Motor neuron (in vitro differentiated cells): Measurements from ENCODE around the gene MAST4. TPM values are rescaled to one million over a fixed set of nuclear protein-coding genes. Genes with fewer than 3 reads are reported as not detected.

ENCODE experiments used
- ATAC-seq, 8 experiments: fragments of 200-7000 bp; cut with Tn5 transposase; replicated peaks in 6 of 8; 2 replicates each; pipeline ENCODE4 v1.8.0; 2021; ENCODE audit warnings: mild to moderate bottlenecking in 8 of 8, moderate library complexity in 8 of 8
- H3K27ac ChIP-seq, 2 donors: fragments of 250-450 bp; sonication (Bioruptor Pico); 2 replicates each; pipeline ENCODE4 v1.9.0; 2021; ENCODE audit warnings: antibody characterized with exemption in 2 of 2, mild to moderate bottlenecking in 2 of 2, moderate library complexity in 1 of 2
- H3K4me1 ChIP-seq, 2 donors: fragments of 250-450 bp; sonication (Bioruptor Pico); replicated peaks in 1 of 2; 2 replicates each; pipeline ENCODE4 v1.6.1; 2021; ENCODE audit warnings: antibody characterized with exemption in 2 of 2, mild to moderate bottlenecking in 2 of 2, moderate library complexity in 1 of 2
- H3K4me3 ChIP-seq, 5 donors: fragments of 250-450 bp; sonication (Bioruptor Pico); 2 replicates each; pipeline ENCODE4 v1.9.0; 2021; ENCODE audit warnings: antibody characterized with exemption in 5 of 5, mild to moderate bottlenecking in 5 of 5, moderate library complexity in 4 of 5
- WGBS, 10 experiments: fragments of 450-650 bp; shearing (Covaris generic); methylation state at CpG; one replicate each; pipeline ENCODE4 v1.0.0; 2022; 5-methylcytosine and 5-hydroxymethylcytosine counted together
- in situ Hi-C, 9 experiments: fragments of 400-800 bp; cut with MboI; loops; one replicate each; pipeline ENCODE4 v1.15.0; 2021; ENCODE audit warnings: low sequenced_read_pairs in 9 of 9, low pct_unique_long_range_greater_than_20kb in 2 of 9; ENCODE audit not compliant: unreplicated experiment in 9 of 9
- total RNA-seq, 8 experiments: library from RNA; unstranded; fragments of 300-600 nt; gene quantifications; 2 replicates each; pipeline versions ENCODE4 v1.2.3 to v1.2.4, GENCODE V29; 2022

Gene MAST4
- total RNA-seq, 8 experiments from 2014 or later: 4.3 to 26.1 (median 12.9) TPM

GRCh38 chr5:66639037-66639436 is 42.8 kb downstream of the MAST4 start:
- in situ Hi-C loops: no loop called here
- ATAC-seq: no peak
- no peak overlapping the region for H3K4me3 ChIP-seq

GRCh38 chr5:66642538-66642937 is 46.3 kb downstream of the MAST4 start:
- H3K4me1 ChIP-seq: peaks cover 3 to 9% of the 10 kb centered on the region in 2 donors
- in situ Hi-C loops: no loop called here
- H3K27ac ChIP-seq: no peak overlapping the region
- WGBS, 10 experiments: 60 to 96% (median 85%) methylated on average over 1 to 3 of the region's 3 CpGs
- no peak overlapping the region for H3K4me3 ChIP-seq
- no peak for ATAC-seq

More at GRCh38 chr5:66639037-66639436, 42.8 kb downstream of the MAST4 start:
- 14 to 100% (median 83%) methylated on average over 1 of the region's 1 CpG; no CpG with 5 or more reads in 1 of the 10 experiments for WGBS, 10 experiments
- Histone ChIP-seq H3K27ac (no peak overlapping the region), H3K4me1 (peaks cover 3 to 9% of the 10 kb centered on the region in 2 donors)

DNA sequence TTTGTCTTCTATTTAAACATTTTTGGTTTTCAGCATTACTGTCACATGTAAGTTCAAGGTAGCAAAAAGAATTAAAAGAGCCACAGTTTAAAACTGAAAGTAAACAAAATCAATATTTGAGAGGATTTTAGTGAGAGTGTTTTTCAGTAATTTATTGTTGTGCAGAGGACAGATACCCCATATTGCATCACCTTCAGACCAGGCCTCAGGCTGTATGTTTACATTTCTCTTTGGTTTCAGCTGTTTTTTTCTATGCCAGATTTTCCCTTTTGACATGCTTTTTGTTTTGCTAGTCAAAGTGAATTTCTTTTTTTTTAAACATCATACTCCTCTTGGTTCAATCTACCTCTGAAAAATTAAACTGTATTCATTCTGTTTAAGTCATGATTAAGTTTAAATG is 47.2 kb downstream of the MAST4 start:
- in situ Hi-C loops: no loop called here
- peak in 1 of 8 experiments; percentile 38 for ATAC-seq
- Histone ChIP-seq H3K4me1 (peaks cover 3 to 9% of the 10 kb centered on the region in 2 donors), H3K27ac (no peak overlapping the region), H3K4me3 (no peak overlapping the region)

GRCh38 chr5:66644111-66644510 is 47.9 kb downstream of the MAST4 start:
- ATAC-seq: no peak
- peaks cover 3 to 9% of the 10 kb centered on the region in 2 donors for H3K4me1 ChIP-seq
- no peak overlapping the region for H3K27ac ChIP-seq
- in situ Hi-C loops: no loop called here
- H3K4me3 ChIP-seq: no peak overlapping the region

DNA sequence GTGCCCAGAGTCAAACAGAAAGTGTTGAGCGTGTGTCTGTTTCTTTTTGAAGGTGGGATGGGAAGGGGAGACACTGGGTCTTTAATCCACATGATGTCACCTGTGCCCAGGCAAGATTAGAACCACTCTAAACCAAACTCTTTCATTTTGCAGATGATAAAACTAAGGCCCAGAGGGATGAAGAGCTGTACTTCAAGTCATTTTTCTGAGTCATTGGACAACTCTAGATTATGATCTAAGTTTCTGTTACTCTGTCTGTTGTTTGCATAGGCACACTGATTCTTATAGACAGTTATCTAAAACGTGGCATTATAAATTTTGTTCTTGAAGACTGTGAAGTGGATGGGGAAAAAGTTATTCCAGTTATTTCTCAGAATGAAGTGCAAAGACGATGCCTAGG is 48.8 kb downstream of the MAST4 start:
- H3K27ac ChIP-seq: no peak overlapping the region
- 40 to 93% (median 78%) methylated on average over 1 to 3 of the region's 3 CpGs; no CpG with 5 or more reads in 1 of the 10 experiments for WGBS, 10 experiments
- H3K4me1 ChIP-seq: peaks cover 3 to 9% of the 10 kb centered on the region in 2 donors
- in situ Hi-C loops: no loop called here
- ATAC-seq: no peak
- no peak overlapping the region for H3K4me3 ChIP-seq

- WGBS, 10 experiments: 75 to 100% (median 97%) methylated on average over 1 to 2 of the region's 2 CpGs; no CpG with 5 or more reads in 2 of the 10 experiments
- H3K27ac ChIP-seq: no peak overlapping the region
- ATAC-seq: peak in 3 of 8 experiments; percentile 26 to 73 (median 70)
- no peak overlapping the region for H3K4me3 ChIP-seq
- in situ Hi-C loops: no loop called here
- H3K4me1 ChIP-seq: peaks cover 3 to 9% of the 10 kb centered on the region in 2 donors
Measured at GRCh38 chr5:66646570-66646969, 50.4 kb downstream of the MAST4 start.

DNA sequence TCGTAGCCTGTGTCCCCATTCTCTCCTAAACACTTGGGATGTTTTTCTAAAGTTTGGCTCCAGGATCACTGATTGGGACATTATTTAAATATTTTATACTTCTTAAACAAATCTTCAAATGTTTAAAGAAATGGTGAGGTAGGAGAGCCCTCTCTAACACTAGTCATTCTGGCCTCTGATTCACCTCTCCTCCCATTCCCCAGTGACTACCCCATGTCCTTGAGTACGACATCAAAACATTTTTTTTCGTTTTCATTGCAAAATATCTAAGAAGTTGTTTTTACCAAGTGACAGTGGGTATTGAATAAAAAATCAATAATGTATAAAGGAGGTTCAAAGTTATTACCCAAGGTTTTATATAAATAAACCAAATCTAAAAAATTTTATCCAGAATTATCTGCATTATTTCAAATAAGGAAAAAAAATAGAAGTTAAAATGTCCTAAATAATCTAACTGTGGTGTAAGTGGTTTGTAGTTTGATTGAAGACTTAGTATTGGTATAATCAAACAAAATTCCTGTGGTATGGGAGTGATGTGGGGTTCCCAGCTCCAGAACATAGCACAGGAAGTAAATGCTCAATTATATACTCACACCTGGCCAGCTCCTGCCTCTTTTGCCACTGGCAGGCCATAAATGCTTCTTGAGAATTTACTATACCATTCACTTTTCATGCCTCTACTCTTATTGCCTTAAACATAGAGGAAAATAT is 51.1 kb downstream of the MAST4 start:
- Histone ChIP-seq H3K4me3 (no peak overlapping the region), H3K27ac (no peak overlapping the region), H3K4me1 (peaks cover 3 to 9% of the 10 kb centered on the region in 2 donors)
- WGBS, 10 experiments: 0 to 100% (median 81%) methylated on average over 1 to 3 of the region's 3 CpGs
- no peak for ATAC-seq
- in situ Hi-C loops: no loop called here

GRCh38 chr5:66652818-66653217 is 56.6 kb downstream of the MAST4 start:
- Histone ChIP-seq H3K4me3 (no peak overlapping the region), H3K4me1 (no peaks in the 10 kb centered on the region), H3K27ac (no peak overlapping the region)
- 47 to 100% (median 82%) methylated on average over 2 to 3 of the region's 3 CpGs; no CpG with 5 or more reads in 1 of the 10 experiments for WGBS, 10 experiments
- ATAC-seq: peak in 3 of 8 experiments; percentile 63 to 66 (median 65)
- in situ Hi-C loops: no loop called here

GRCh38 chr5:66653325-66653724 is 57.1 kb downstream of the MAST4 start:
- in situ Hi-C loops: no loop called here
- ATAC-seq: peak in 6 of 8 experiments; percentile 15 to 85 (median 67)
- Histone ChIP-seq H3K4me1 (no peaks in the 10 kb centered on the region), H3K4me3 (no peak overlapping the region), H3K27ac (no peak overlapping the region)
- WGBS, 10 experiments: 40 to 100% (median 100%) methylated on average over 1 of the region's 1 CpG; no CpG with 5 or more reads in 3 of the 10 experiments

- H3K4me1 ChIP-seq: no peaks in the 10 kb centered on the region
- peak in 3 of 8 experiments; percentile 40 to 53 (median 51) for ATAC-seq
- in situ Hi-C loops: no loop called here
- WGBS, 10 experiments: 0 to 90% (median 76%) methylated on average over 1 to 2 of the region's 2 CpGs; no CpG with 5 or more reads in 4 of the 10 experiments
- no peak overlapping the region for H3K27ac ChIP-seq
- no peak overlapping the region for H3K4me3 ChIP-seq
Measured at GRCh38 chr5:66655395-66656324, 59.5 kb downstream of the MAST4 start.

GRCh38 chr5:66658516-66658915 is 62.3 kb downstream of the MAST4 start:
- H3K4me3 ChIP-seq: no peak overlapping the region
- 42 to 83% (median 71%) methylated on average over 1 to 2 of the region's 2 CpGs; no CpG with 5 or more reads in 4 of the 10 experiments for WGBS, 10 experiments
- ATAC-seq: peak in 3 of 8 experiments; percentile 13 to 82 (median 23)
- H3K27ac ChIP-seq: no peak overlapping the region
- no peaks in the 10 kb centered on the region for H3K4me1 ChIP-seq
- in situ Hi-C loops: no loop called here

- in situ Hi-C loops: no loop called here
- WGBS, 10 experiments: 78 to 100% (median 100%) methylated on average over 1 to 2 of the region's 3 CpGs; no CpG with 5 or more reads in 3 of the 10 experiments
- Histone ChIP-seq H3K4me3 (no peak overlapping the region), H3K27ac (no peak overlapping the region), H3K4me1 (no peaks in the 10 kb centered on the region)
- no peak for ATAC-seq
Measured at GRCh38 chr5:66659780-66660179, 63.6 kb downstream of the MAST4 start.

GRCh38 chr5:66660396-66660795 is 64.2 kb downstream of the MAST4 start:
- no peak for ATAC-seq
- H3K27ac ChIP-seq: no peak overlapping the region
- no peak overlapping the region for H3K4me3 ChIP-seq
- no peaks in the 10 kb centered on the region for H3K4me1 ChIP-seq
- 20 to 100% (median 80%) methylated on average over 1 of the region's 1 CpG; no CpG with 5 or more reads in 3 of the 10 experiments for WGBS, 10 experiments
- in situ Hi-C loops: no loop called here
